ENCODE measurements around the gene TNFAIP8L2. TPM values are rescaled to one million over a fixed set of nuclear protein-coding genes. Genes with fewer than 3 reads are reported as not detected.

Gene TNFAIP8L2
- total RNA-seq (6.3 TPM), polyA plus RNA-seq (ENCODE audit: insufficient read depth, low read depth, low replicate concordance) (1.8 TPM)
- long read RNA-seq, donor 1, result 0 reads
- long read RNA-seq, donor 2, result 0 reads
- long read RNA-seq, donor 3, partial matches to known transcripts, result 0 of 1 reads
- long read RNA-seq, donor 3, other reads (novel, unspliced or antisense), result 0 of 1 reads
- long read RNA-seq, donor 4, result 0 reads
- long read RNA-seq, donor 5, result 0 reads
- long read RNA-seq, donor 6, result 0 reads
- long read RNA-seq, donor 7, partial matches to known transcripts, result 0 of 2 reads
- long read RNA-seq, donor 7, other reads (novel, unspliced or antisense), result 0 of 2 reads
- long read RNA-seq, donor 8, result 0 reads
- long read RNA-seq, donor 9, result 0 reads
- long read RNA-seq, donor 10, result 0 reads

DNA sequence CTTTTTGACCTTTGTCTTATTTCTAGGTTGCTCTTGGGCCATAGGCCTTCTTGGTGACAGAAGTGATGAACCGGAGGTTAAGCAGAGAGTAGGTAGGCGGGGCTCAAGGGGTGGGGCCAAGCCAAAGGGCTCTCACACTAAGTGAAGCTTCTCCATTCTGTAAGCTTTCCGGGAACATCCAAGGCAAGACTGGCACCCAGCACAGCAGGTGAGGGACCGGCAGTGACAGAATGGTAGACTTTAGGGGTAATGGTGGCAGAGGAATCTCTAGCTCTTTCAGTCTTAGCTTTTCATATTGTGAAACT lies at the start of gene TNFAIP8L2:
TNFAIP8L2 (plus strand) TSS at position 135 of the 305 bp plus-strand sequence. CDS start 2,049 bp downstream, outside the sequence.
- TF ChIP-seq, protein P1, sequence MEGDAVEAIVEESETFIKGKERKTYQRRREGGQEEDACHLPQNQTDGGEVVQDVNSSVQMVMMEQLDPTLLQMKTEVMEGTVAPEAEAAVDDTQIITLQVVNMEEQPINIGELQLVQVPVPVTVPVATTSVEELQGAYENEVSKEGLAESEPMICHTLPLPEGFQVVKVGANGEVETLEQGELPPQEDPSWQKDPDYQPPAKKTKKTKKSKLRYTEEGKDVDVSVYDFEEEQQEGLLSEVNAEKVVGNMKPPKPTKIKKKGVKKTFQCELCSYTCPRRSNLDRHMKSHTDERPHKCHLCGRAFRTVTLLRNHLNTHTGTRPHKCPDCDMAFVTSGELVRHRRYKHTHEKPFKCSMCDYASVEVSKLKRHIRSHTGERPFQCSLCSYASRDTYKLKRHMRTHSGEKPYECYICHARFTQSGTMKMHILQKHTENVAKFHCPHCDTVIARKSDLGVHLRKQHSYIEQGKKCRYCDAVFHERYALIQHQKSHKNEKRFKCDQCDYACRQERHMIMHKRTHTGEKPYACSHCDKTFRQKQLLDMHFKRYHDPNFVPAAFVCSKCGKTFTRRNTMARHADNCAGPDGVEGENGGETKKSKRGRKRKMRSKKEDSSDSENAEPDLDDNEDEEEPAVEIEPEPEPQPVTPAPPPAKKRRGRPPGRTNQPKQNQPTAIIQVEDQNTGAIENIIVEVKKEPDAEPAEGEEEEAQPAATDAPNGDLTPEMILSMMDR (IDR thresholded peaks at IDR 0.05; ENCODE audit: borderline replicate concordance, extremely low read depth, insufficient read depth), result no peak
- no peaks in the 10 kb centered on the region for H3K27me3 ChIP-seq (ENCODE audit: control insufficient read depth, insufficient read depth, low read length)
- peaks cover 3 to 26% (median 18%) of the 10 kb centered on the region in 3 donors for H3K36me3 ChIP-seq (ENCODE audit: control insufficient read depth in 2 of 3, insufficient read depth in 3 of 3, low read length in 3 of 3)
- peak within 1 kb of the TSS in 1 of 2 donors; percentile 47 for H3K27ac ChIP-seq (ENCODE audit: low read depth in 2 of 2, low read length in 2 of 2)
- H3K9ac ChIP-seq (ENCODE audit: low read length in 3 of 3), result peak within 1 kb of the TSS in 1 of 3 donors; percentile 34
- FAIRE-seq (no peak), DNase-seq (peak in 1 of 5 donors; percentile 77)
- intact Hi-C loops (cut with DNase I), result loop anchor here (10.0 kb wide), 1 partner anchor 52 kb away; no protein-coding TSS in a partner anchor
- H3K9me3 ChIP-seq (ENCODE audit: control insufficient read depth in 2 of 3, insufficient read depth in 1 of 3, low read length in 3 of 3), result no peaks in the 10 kb centered on the region
- H3K4me3 ChIP-seq (ENCODE audit: low read length in 3 of 3), result peak within 1 kb of the TSS in 1 of 3 donors; percentile 47
- no peaks in the 10 kb centered on the region for H3K4me1 ChIP-seq (ENCODE audit: control insufficient read depth in 2 of 3, insufficient read depth in 2 of 3, low read depth in 1 of 3, low read length in 3 of 3)

DNA sequence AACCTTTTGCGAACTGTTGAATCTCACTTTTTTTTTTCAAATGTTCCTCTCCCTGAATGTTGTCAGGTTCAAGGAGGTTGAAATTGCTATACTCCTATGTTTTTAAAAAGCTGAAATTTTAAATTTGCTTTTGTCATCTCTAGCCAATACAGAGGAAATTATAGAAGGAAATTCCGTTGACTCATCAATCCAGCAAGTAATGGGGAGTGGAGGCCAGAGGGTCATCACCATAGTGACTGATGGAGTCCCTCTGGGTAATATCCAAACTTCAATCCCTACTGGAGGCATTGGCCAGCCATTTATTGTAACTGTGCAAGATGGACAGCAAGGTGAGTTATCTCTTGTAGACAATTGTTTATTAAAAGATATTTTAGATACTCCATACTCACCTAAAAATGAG lies 49.6 kb upstream of the TNFAIP8L2 start:
- TF ChIP-seq, protein P1 (IDR thresholded peaks at IDR 0.05; ENCODE audit: borderline replicate concordance, extremely low read depth, insufficient read depth), result no peak
- Histone ChIP-seq H3K4me3 (ENCODE audit: low read length in 3 of 3) (no peak overlapping the region), H3K27ac (ENCODE audit: low read depth in 2 of 2, low read length in 2 of 2) (no peak overlapping the region), H3K9ac (ENCODE audit: low read length in 3 of 3) (no peak overlapping the region), H3K27me3 (ENCODE audit: control insufficient read depth, insufficient read depth, low read length) (no peaks in the 10 kb centered on the region), H3K36me3 (ENCODE audit: control insufficient read depth in 2 of 3, insufficient read depth in 3 of 3, low read length in 3 of 3) (peaks cover 0 to 6% (median 3%) of the 10 kb centered on the region in 3 donors), H3K4me1 (ENCODE audit: control insufficient read depth in 2 of 3, insufficient read depth in 2 of 3, low read depth in 1 of 3, low read length in 3 of 3) (no peaks in the 10 kb centered on the region), H3K9me3 (ENCODE audit: control insufficient read depth in 2 of 3, insufficient read depth in 1 of 3, low read length in 3 of 3) (no peaks in the 10 kb centered on the region)
- intact Hi-C loops (cut with DNase I), result loop anchor here (10.0 kb wide), 1 partner anchor 48 kb away; the partner anchor contains the start of gene TNFAIP8L2
- no peak for DNase-seq
- no peak for FAIRE-seq

DNA sequence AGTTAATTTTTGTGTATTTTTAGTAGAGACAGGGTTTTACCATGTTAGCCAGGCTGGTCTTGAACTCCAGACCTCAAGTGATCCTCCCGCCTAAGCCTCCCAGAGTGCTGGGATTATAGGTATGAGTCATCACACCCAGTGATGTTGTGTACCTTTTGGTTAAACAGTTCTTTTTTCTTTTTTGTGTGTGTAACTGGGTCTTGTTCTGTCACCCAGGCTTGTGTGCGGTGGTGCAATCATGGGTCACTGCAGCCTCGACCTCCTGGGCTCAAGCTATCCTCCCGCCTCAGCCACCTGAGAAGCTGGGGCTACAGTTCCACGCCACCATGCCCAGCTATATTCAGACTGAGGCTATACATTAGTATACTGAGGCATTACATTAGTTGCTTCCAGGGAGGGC lies 48.1 kb upstream of the TNFAIP8L2 start:
- TF ChIP-seq, protein P1 (IDR thresholded peaks at IDR 0.05; ENCODE audit: borderline replicate concordance, extremely low read depth, insufficient read depth), result no peak
- FAIRE-seq, result no peak
- Histone ChIP-seq H3K4me3 (ENCODE audit: low read length in 3 of 3) (no peak overlapping the region), H3K9ac (ENCODE audit: low read length in 3 of 3) (no peak overlapping the region), H3K27ac (ENCODE audit: low read depth in 2 of 2, low read length in 2 of 2) (no peak overlapping the region), H3K36me3 (ENCODE audit: control insufficient read depth in 2 of 3, insufficient read depth in 3 of 3, low read length in 3 of 3) (peaks cover 0 to 6% (median 3%) of the 10 kb centered on the region in 3 donors), H3K4me1 (ENCODE audit: control insufficient read depth in 2 of 3, insufficient read depth in 2 of 3, low read depth in 1 of 3, low read length in 3 of 3) (no peaks in the 10 kb centered on the region), H3K27me3 (ENCODE audit: control insufficient read depth, insufficient read depth, low read length) (no peaks in the 10 kb centered on the region), H3K9me3 (ENCODE audit: control insufficient read depth in 2 of 3, insufficient read depth in 1 of 3, low read length in 3 of 3) (no peaks in the 10 kb centered on the region)
- DNase-seq, result peak in 1 of 5 donors; percentile 17
- intact Hi-C loops (cut with DNase I), result loop anchor here (10.0 kb wide), 1 partner anchor 46 kb away; the partner anchor contains the start of gene TNFAIP8L2

All from kidney (tissue), 22 donors.